SK-N-SH treated with all-trans-retinoic acid at 6 μM for 48 hours (cell line): ENCODE results near the gene FAM83D.

Source experiments
- PATZ1 ChIP-seq: fragments of 250-450 bp; sonication (Bioruptor Pico); IDR thresholded peaks from 2 replicates; pipeline ENCODE4 v1.8.0; 2020; ENCODE audit warnings: mild to moderate bottlenecking, moderate library complexity, borderline replicate concordance
- TOX ChIP-seq: fragments of 250-450 bp; sonication (Bioruptor Pico); IDR thresholded peaks from 2 replicates; pipeline ENCODE4 v1.8.0; 2021; ENCODE audit warnings: mild to moderate bottlenecking, moderate library complexity, borderline replicate concordance
- ZFP3 ChIP-seq: fragments of 250-450 bp; sonication (Bioruptor Pico); IDR thresholded peaks from 2 replicates; pipeline ENCODE4 v1.5.0; 2020; ENCODE audit warnings: mild to moderate bottlenecking, moderate library complexity
- ZNF8 ChIP-seq: fragments of 450-650 bp; formaldehyde crosslinking; IDR thresholded peaks from 2 replicates; pipeline ENCODE4 v1.5.0; 2020; ENCODE audit warnings: mild to moderate bottlenecking, moderate library complexity

GRCh38 chr20:38878866-38879265, 47.4 kb upstream of the FAM83D start:
- TF ChIP-seq ZNF8 (CRISPR knock-in tag) = no peak
- no peak for TF ChIP-seq TOX
- TF ChIP-seq ZFP3 (CRISPR knock-in tag) = no peak
- no peak for TF ChIP-seq PATZ1 (CRISPR knock-in tag)
